H1 (cell line): Measurements from ENCODE around the gene IL1RAPL1.

Source experiments
- EZH2 ChIP-seq: fragments of 200-600 bp; sonication (generic); IDR thresholded peaks from 2 replicates; pipeline ENCODE4 v1.7.1; 2012; ENCODE audit warnings: low read depth, mild to moderate bottlenecking, moderate library complexity, low read length, inconsistent platforms; ENCODE audit not compliant: severe bottlenecking
- JUND ChIP-seq: IDR thresholded peaks from 2 replicates; pipeline ENCODE4 v1.6.1; 2011; ENCODE audit warnings: mild to moderate bottlenecking, improper control_type of control experiment, low read length
- KDM5A ChIP-seq: fragments of 200-600 bp; IDR thresholded peaks from 2 replicates; pipeline ENCODE4 v1.7.1; 2012; ENCODE audit warnings: mild to moderate bottlenecking, low read length, inconsistent platforms, mixed read lengths
- SP2 ChIP-seq: IDR thresholded peaks from 2 replicates; pipeline ENCODE4 v1.6.1; 2012; ENCODE audit warnings: mild to moderate bottlenecking, low read length, inconsistent platforms

- TF ChIP-seq JUND (no peak), SP2 (no peak), EZH2 (no peak), KDM5A (no peak)
Observed at GRCh38 chrX:28756647-28757046, 169.4 kb downstream of the IL1RAPL1 start.
